ENCODE results near the gene EAPP.
"Not testable (repeated sequence)": the region's sequence is repeated elsewhere in the genome, so short reads cannot be mapped to it uniquely, and the experiment has no call there.

Gene EAPP

GRCh38 chr14:34507884-34508283, 31.6 kb downstream of the EAPP start:
- H3K4me3 Mint-ChIP-seq = no peak overlapping the region
- H3K9me3 Mint-ChIP-seq = no peaks in the 10 kb centered on the region
- no peaks in the 10 kb centered on the region for H3K4me1 Mint-ChIP-seq (ENCODE audit: low read depth)
- H3K27ac Mint-ChIP-seq = no peak overlapping the region
- DNase-seq (ENCODE audit: low spot score) = no peak
- no peaks in the 10 kb centered on the region for H3K36me3 Mint-ChIP-seq (ENCODE audit: low read depth)
- H3K27me3 Mint-ChIP-seq (ENCODE audit: low read depth) = no peaks in the 10 kb centered on the region

GRCh38 chr14:34507459-34507858, 32.0 kb downstream of the EAPP start:
- Mint-ChIP-seq H3K4me1 (ENCODE audit: low read depth) (no peaks in the 10 kb centered on the region), H3K27me3 (ENCODE audit: low read depth) (no peaks in the 10 kb centered on the region), H3K4me3 (no peak overlapping the region), H3K9me3 (no peaks in the 10 kb centered on the region), H3K36me3 (ENCODE audit: low read depth) (no peaks in the 10 kb centered on the region), H3K27ac (no peak overlapping the region)
- DNase-seq (ENCODE audit: low spot score) = no peak

GRCh38 chr14:34505124-34505491, 34.4 kb downstream of the EAPP start:
- H3K4me3 Mint-ChIP-seq; H3K27me3 Mint-ChIP-seq (ENCODE audit: low read depth): not testable (repeated sequence)

GRCh38 chr14:34504027-34504426, 35.5 kb downstream of the EAPP start:
- H3K4me3 Mint-ChIP-seq; H3K9me3 Mint-ChIP-seq; H3K27ac Mint-ChIP-seq; DNase-seq (ENCODE audit: low spot score); H3K27me3 Mint-ChIP-seq (ENCODE audit: low read depth); H3K4me1 Mint-ChIP-seq (ENCODE audit: low read depth); H3K36me3 Mint-ChIP-seq (ENCODE audit: low read depth): not testable (repeated sequence)

More at GRCh38 chr14:34505124-34505491, 34.4 kb downstream of the EAPP start:
- H3K27ac Mint-ChIP-seq; H3K36me3 Mint-ChIP-seq (ENCODE audit: low read depth); DNase-seq (ENCODE audit: low spot score); H3K4me1 Mint-ChIP-seq (ENCODE audit: low read depth); H3K9me3 Mint-ChIP-seq: not testable (repeated sequence)

- H3K4me3 Mint-ChIP-seq = no peak overlapping the region
- H3K27me3 Mint-ChIP-seq (ENCODE audit: low read depth) = no peaks in the 10 kb centered on the region
- no peak for DNase-seq (ENCODE audit: low spot score)
- no peaks in the 10 kb centered on the region for H3K36me3 Mint-ChIP-seq (ENCODE audit: low read depth)
- no peaks in the 10 kb centered on the region for H3K9me3 Mint-ChIP-seq
- H3K27ac Mint-ChIP-seq = no peak overlapping the region
- no peaks in the 10 kb centered on the region for H3K4me1 Mint-ChIP-seq (ENCODE audit: low read depth)
These were observed 36.8 kb downstream of the EAPP start for GRCh38 chr14:34502545-34503225.

GRCh38 chr14:34502001-34502400, 37.5 kb downstream of the EAPP start:
- no peak for DNase-seq (ENCODE audit: low spot score)
- H3K36me3 Mint-ChIP-seq (ENCODE audit: low read depth) = no peaks in the 10 kb centered on the region
- H3K4me3 Mint-ChIP-seq = no peak overlapping the region
- no peaks in the 10 kb centered on the region for H3K4me1 Mint-ChIP-seq (ENCODE audit: low read depth)
- H3K27me3 Mint-ChIP-seq (ENCODE audit: low read depth) = peaks cover 2% of the 10 kb centered on the region
- H3K9me3 Mint-ChIP-seq = no peaks in the 10 kb centered on the region
- H3K27ac Mint-ChIP-seq = no peak overlapping the region

GRCh38 chr14:34501004-34501580, 38.4 kb downstream of the EAPP start:
- H3K36me3 Mint-ChIP-seq (ENCODE audit: low read depth) = no peaks in the 10 kb centered on the region
- H3K27ac Mint-ChIP-seq = no peak overlapping the region
- H3K27me3 Mint-ChIP-seq (ENCODE audit: low read depth) = peaks cover 2% of the 10 kb centered on the region

GRCh38 chr14:34498684-34499412, 40.7 kb downstream of the EAPP start:
- Mint-ChIP-seq H3K9me3 (no peaks in the 10 kb centered on the region), H3K4me1 (ENCODE audit: low read depth) (no peaks in the 10 kb centered on the region), H3K27me3 (ENCODE audit: low read depth) (peaks cover 2% of the 10 kb centered on the region), H3K27ac (no peak overlapping the region), H3K36me3 (ENCODE audit: low read depth) (no peaks in the 10 kb centered on the region), H3K4me3 (no peak overlapping the region)
- DNase-seq (ENCODE audit: low spot score) = no peak

More at GRCh38 chr14:34501004-34501580, 38.4 kb downstream of the EAPP start:
- Mint-ChIP-seq H3K4me1 (ENCODE audit: low read depth) (no peaks in the 10 kb centered on the region), H3K9me3 (no peaks in the 10 kb centered on the region), H3K4me3 (no peak overlapping the region)
- no peak for DNase-seq (ENCODE audit: low spot score)

GRCh38 chr14:34496679-34497513, 42.6 kb downstream of the EAPP start:
- Mint-ChIP-seq H3K4me1 (ENCODE audit: low read depth) (no peaks in the 10 kb centered on the region), H3K9me3 (no peaks in the 10 kb centered on the region), H3K36me3 (ENCODE audit: low read depth) (no peaks in the 10 kb centered on the region), H3K27ac (no peak overlapping the region), H3K27me3 (ENCODE audit: low read depth) (peaks cover 2% of the 10 kb centered on the region), H3K4me3 (no peak overlapping the region)
- no peak for DNase-seq (ENCODE audit: low spot score)

- peaks cover 2% of the 10 kb centered on the region for H3K27me3 Mint-ChIP-seq (ENCODE audit: low read depth)
- H3K9me3 Mint-ChIP-seq = no peaks in the 10 kb centered on the region
- DNase-seq (ENCODE audit: low spot score) = no peak
- H3K4me1 Mint-ChIP-seq (ENCODE audit: low read depth) = no peaks in the 10 kb centered on the region
- no peak overlapping the region for H3K27ac Mint-ChIP-seq
- H3K36me3 Mint-ChIP-seq (ENCODE audit: low read depth) = no peaks in the 10 kb centered on the region
- H3K4me3 Mint-ChIP-seq = no peak overlapping the region
These were observed 43.4 kb downstream of the EAPP start for GRCh38 chr14:34496007-34496678.

- DNase-seq (ENCODE audit: low spot score) = no peak
- no peaks in the 10 kb centered on the region for H3K27me3 Mint-ChIP-seq (ENCODE audit: low read depth)
- H3K27ac Mint-ChIP-seq = no peak overlapping the region
- no peaks in the 10 kb centered on the region for H3K36me3 Mint-ChIP-seq (ENCODE audit: low read depth)
- no peak overlapping the region for H3K4me3 Mint-ChIP-seq
- no peaks in the 10 kb centered on the region for H3K9me3 Mint-ChIP-seq
- H3K4me1 Mint-ChIP-seq (ENCODE audit: low read depth) = no peaks in the 10 kb centered on the region
These were observed 50.2 kb downstream of the EAPP start for GRCh38 chr14:34489324-34489723.

- H3K27me3 Mint-ChIP-seq (ENCODE audit: low read depth) = no peaks in the 10 kb centered on the region
- DNase-seq (ENCODE audit: low spot score) = no peak
- H3K27ac Mint-ChIP-seq = no peak overlapping the region
- no peak overlapping the region for H3K4me3 Mint-ChIP-seq
- H3K36me3 Mint-ChIP-seq (ENCODE audit: low read depth) = no peaks in the 10 kb centered on the region
- H3K9me3 Mint-ChIP-seq = no peaks in the 10 kb centered on the region
- no peaks in the 10 kb centered on the region for H3K4me1 Mint-ChIP-seq (ENCODE audit: low read depth)
These were observed 51.0 kb downstream of the EAPP start for GRCh38 chr14:34488528-34488927.

- no peak overlapping the region for H3K27ac Mint-ChIP-seq
These were observed 54.8 kb downstream of the EAPP start for GRCh38 chr14:34484726-34485125.

More at GRCh38 chr14:34484726-34485125, 54.8 kb downstream of the EAPP start:
- no peak for DNase-seq (ENCODE audit: low spot score)
- Mint-ChIP-seq H3K27me3 (ENCODE audit: low read depth) (no peaks in the 10 kb centered on the region), H3K4me3 (no peak overlapping the region), H3K9me3 (no peaks in the 10 kb centered on the region), H3K36me3 (ENCODE audit: low read depth) (no peaks in the 10 kb centered on the region), H3K4me1 (ENCODE audit: low read depth) (no peaks in the 10 kb centered on the region)
